ENCODE results near the gene DNM3. TPM values are rescaled to one million over a fixed set of nuclear protein-coding genes. Genes with fewer than 3 reads are reported as not detected.

The DNM3 gene
- total and polyA plus RNA-seq, 9 of the 15 experiments (the other 6 are each of a cell fraction or from before 2014, with no cell fraction given), result 0.08 to 0.36 (median 0.22) TPM; not detected in 1

DNA sequence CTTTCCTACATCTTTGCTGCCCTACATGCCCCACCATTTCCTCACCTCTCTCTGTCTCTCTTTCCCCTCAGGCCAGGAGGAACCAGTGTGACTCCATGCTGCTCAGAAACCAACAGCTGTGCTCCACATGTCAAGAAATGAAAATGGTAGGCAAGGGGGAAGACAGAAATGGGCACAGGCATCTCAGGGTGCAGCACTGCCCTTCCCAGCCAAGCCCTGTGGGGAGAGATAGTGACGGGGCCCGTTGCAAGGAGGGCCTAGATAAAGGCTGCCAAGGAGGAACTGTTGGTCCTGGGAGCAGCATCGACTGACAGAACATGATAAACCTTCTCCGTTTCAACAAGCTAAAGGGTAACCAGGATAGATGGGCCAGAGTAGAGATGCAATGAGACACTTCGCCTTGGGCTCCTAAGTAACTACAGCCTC, 615.1 kb downstream of the DNM3 start (continued):
- TF ChIP-seq ARID1B (IDR thresholded peaks at IDR 0.05), result peak; percentile 95
- TF ChIP-seq GABPB1 (CRISPR knock-in tag; IDR thresholded peaks at IDR 0.05), result no peak
- TF ChIP-seq, protein P1, sequence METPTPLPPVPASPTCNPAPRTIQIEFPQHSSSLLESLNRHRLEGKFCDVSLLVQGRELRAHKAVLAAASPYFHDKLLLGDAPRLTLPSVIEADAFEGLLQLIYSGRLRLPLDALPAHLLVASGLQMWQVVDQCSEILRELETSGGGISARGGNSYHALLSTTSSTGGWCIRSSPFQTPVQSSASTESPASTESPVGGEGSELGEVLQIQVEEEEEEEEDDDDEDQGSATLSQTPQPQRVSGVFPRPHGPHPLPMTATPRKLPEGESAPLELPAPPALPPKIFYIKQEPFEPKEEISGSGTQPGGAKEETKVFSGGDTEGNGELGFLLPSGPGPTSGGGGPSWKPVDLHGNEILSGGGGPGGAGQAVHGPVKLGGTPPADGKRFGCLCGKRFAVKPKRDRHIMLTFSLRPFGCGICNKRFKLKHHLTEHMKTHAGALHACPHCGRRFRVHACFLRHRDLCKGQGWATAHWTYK (CRISPR knock-in tag; IDR thresholded peaks at IDR 0.05), result peak; percentile 94
- TF ChIP-seq TEAD1 (CRISPR knock-in tag; IDR thresholded peaks at IDR 0.05), result peak in 1 of 2 experiments; percentile 82; a peak in 2 of 4 replicates
- TF ChIP-seq NFYB (IDR thresholded peaks at IDR 0.05; ENCODE audit: extremely low read depth, insufficient read length), result no peak
- TF ChIP-seq RFX7 (CRISPR knock-in tag; IDR thresholded peaks at IDR 0.05), result no peak
- TF ChIP-seq NONO (IDR thresholded peaks at IDR 0.05; ENCODE audit: low read depth in 2 of 2, low read length in 1 of 2), result no peak
- no peak for TF ChIP-seq ZNF282 (CRISPR knock-in tag; IDR thresholded peaks at IDR 0.05)
- peak; percentile 51 for TF ChIP-seq PKNOX1 (IDR thresholded peaks at IDR 0.05)
- TF ChIP-seq ZNF668 (CRISPR knock-in tag; IDR thresholded peaks at IDR 0.05), result peak; percentile 83
- no peak for TF ChIP-seq NCOA2 (IDR thresholded peaks at IDR 0.05; ENCODE audit: partially characterized antibody in 2 of 2)
- TF ChIP-seq ZNF277 (CRISPR knock-in tag; IDR thresholded peaks at IDR 0.05; ENCODE audit: borderline replicate concordance), result no peak
- TF ChIP-seq ZNF184 (CRISPR knock-in tag; IDR thresholded peaks at IDR 0.05), result no peak
- peak; percentile 59; the same call in 1 of the 2 replicates for TF ChIP-seq KLF6 (CRISPR knock-in tag; IDR thresholded peaks at IDR 0.05; ENCODE audit: borderline replicate concordance)
- TF ChIP-seq, protein P2, sequence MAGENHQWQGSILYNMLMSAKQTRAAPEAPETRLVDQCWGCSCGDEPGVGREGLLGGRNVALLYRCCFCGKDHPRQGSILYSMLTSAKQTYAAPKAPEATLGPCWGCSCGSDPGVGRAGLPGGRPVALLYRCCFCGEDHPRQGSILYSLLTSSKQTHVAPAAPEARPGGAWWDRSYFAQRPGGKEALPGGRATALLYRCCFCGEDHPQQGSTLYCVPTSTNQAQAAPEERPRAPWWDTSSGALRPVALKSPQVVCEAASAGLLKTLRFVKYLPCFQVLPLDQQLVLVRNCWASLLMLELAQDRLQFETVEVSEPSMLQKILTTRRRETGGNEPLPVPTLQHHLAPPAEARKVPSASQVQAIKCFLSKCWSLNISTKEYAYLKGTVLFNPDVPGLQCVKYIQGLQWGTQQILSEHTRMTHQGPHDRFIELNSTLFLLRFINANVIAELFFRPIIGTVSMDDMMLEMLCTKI (IDR thresholded peaks at IDR 0.05; ENCODE audit: partially characterized antibody), result no peak
- no peak for TF ChIP-seq TOE1 (IDR thresholded peaks at IDR 0.05; ENCODE audit: borderline replicate concordance)
- no peak for TF ChIP-seq TOE1 (CRISPR knock-in tag; IDR thresholded peaks at IDR 0.05; ENCODE audit: borderline replicate concordance, low read depth)
- TF ChIP-seq WHSC1 (IDR thresholded peaks at IDR 0.05; ENCODE audit: low read length), result no peak
- TF ChIP-seq, protein P3, sequence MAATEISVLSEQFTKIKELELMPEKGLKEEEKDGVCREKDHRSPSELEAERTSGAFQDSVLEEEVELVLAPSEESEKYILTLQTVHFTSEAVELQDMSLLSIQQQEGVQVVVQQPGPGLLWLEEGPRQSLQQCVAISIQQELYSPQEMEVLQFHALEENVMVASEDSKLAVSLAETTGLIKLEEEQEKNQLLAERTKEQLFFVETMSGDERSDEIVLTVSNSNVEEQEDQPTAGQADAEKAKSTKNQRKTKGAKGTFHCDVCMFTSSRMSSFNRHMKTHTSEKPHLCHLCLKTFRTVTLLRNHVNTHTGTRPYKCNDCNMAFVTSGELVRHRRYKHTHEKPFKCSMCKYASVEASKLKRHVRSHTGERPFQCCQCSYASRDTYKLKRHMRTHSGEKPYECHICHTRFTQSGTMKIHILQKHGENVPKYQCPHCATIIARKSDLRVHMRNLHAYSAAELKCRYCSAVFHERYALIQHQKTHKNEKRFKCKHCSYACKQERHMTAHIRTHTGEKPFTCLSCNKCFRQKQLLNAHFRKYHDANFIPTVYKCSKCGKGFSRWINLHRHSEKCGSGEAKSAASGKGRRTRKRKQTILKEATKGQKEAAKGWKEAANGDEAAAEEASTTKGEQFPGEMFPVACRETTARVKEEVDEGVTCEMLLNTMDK (IDR thresholded peaks at IDR 0.05; ENCODE audit: borderline replicate concordance, insufficient read depth, low read depth, low read length, poor library complexity, severe bottlenecking), result no peak
- no peak; the same call in none of the 2 replicates for TF ChIP-seq SMARCC2 (IDR thresholded peaks at IDR 0.05; ENCODE audit: low read depth)
